SK-N-SH treated with all-trans-retinoic acid at 6 μM for 48 hours (cell line): ENCODE results near the gene CPSF6.

ENCODE experiments used
- ATAC-seq: fragments of 200-7000 bp; cut with Tn5 transposase; 3 replicates; pipeline ENCODE4 v1.9.1; 2020; ENCODE audit warnings: mild to moderate bottlenecking, moderate library complexity
- ARNTL ChIP-seq: fragments of 450-650 bp; formaldehyde crosslinking; IDR thresholded peaks from 2 replicates; pipeline ENCODE4 v1.5.0; 2020; ENCODE audit warnings: low read depth, mild to moderate bottlenecking, moderate library complexity, borderline replicate concordance
- BACH2 ChIP-seq: fragments of 250-450 bp; sonication (Bioruptor Pico); IDR thresholded peaks from 2 replicates; pipeline ENCODE4 v1.9.0; 2021; ENCODE audit warnings: mild to moderate bottlenecking, borderline replicate concordance
- CREB5 ChIP-seq: fragments of 250-450 bp; sonication (Bioruptor Pico); IDR thresholded peaks from 2 replicates; pipeline ENCODE4 v1.5.1; 2020; ENCODE audit warnings: low read depth, mild to moderate bottlenecking, moderate library complexity
- CSDC2 ChIP-seq: fragments of 250-450 bp; sonication (Bioruptor Pico); IDR thresholded peaks from 2 replicates; pipeline ENCODE4 v1.5.0; 2020; ENCODE audit warnings: mild to moderate bottlenecking, moderate library complexity
- CSRNP3 ChIP-seq: fragments of 250-450 bp; sonication (Bioruptor Pico); IDR thresholded peaks from 2 replicates; pipeline ENCODE4 v1.5.1; 2021; ENCODE audit warnings: mild to moderate bottlenecking, moderate library complexity
- ESRRG ChIP-seq: fragments of 250-450 bp; sonication (Bioruptor Pico); IDR thresholded peaks from 2 replicates; pipeline ENCODE4 v1.6.1; 2021; ENCODE audit warnings: mild to moderate bottlenecking
- GLIS3 ChIP-seq: fragments of 250-450 bp; sonication (Bioruptor Pico); IDR thresholded peaks from 2 replicates; pipeline ENCODE4 v1.5.0; 2020; ENCODE audit warnings: mild to moderate bottlenecking, moderate library complexity
- ISL1 ChIP-seq: fragments of 250-450 bp; sonication (Bioruptor Pico); IDR thresholded peaks from 2 replicates; pipeline ENCODE4 v2.1.2; 2022; ENCODE audit warnings: mild to moderate bottlenecking, moderate library complexity
- OSR1 ChIP-seq: fragments of 250-450 bp; sonication (Bioruptor Pico); IDR thresholded peaks from 2 replicates; pipeline ENCODE4 v1.8.0; 2022; ENCODE audit warnings: moderate library complexity, mild to moderate bottlenecking, inconsistent platforms
- PATZ1 ChIP-seq: fragments of 250-450 bp; sonication (Bioruptor Pico); IDR thresholded peaks from 2 replicates; pipeline ENCODE4 v1.8.0; 2020; ENCODE audit warnings: mild to moderate bottlenecking, moderate library complexity, borderline replicate concordance
- POU6F1 ChIP-seq: fragments of 250-450 bp; sonication (Bioruptor Pico); IDR thresholded peaks from 2 replicates; pipeline ENCODE4 v1.8.0; 2021; ENCODE audit warnings: low read depth, mild to moderate bottlenecking, moderate library complexity, borderline replicate concordance
- PPARA ChIP-seq: fragments of 250-450 bp; sonication (Bioruptor Pico); IDR thresholded peaks from 2 replicates; pipeline ENCODE4 v1.5.0; 2020; ENCODE audit warnings: mild to moderate bottlenecking, borderline replicate concordance
- RARB ChIP-seq: fragments of 250-450 bp; sonication (Bioruptor Pico); IDR thresholded peaks from 2 replicates; pipeline ENCODE4 v1.8.0; 2021; ENCODE audit warnings: mild to moderate bottlenecking, moderate library complexity
- SNAI2 ChIP-seq: fragments of 250-450 bp; sonication (Bioruptor Pico); IDR thresholded peaks from 2 replicates; pipeline ENCODE4 v1.5.0; 2020; ENCODE audit warnings: mild to moderate bottlenecking, moderate library complexity
- TCF4 ChIP-seq: fragments of 250-450 bp; sonication (Bioruptor Pico); IDR thresholded peaks from 2 replicates; pipeline ENCODE4 v1.8.0; 2021; ENCODE audit warnings: mild to moderate bottlenecking, moderate library complexity, borderline replicate concordance
- TOX ChIP-seq: fragments of 250-450 bp; sonication (Bioruptor Pico); IDR thresholded peaks from 2 replicates; pipeline ENCODE4 v1.8.0; 2021; ENCODE audit warnings: mild to moderate bottlenecking, moderate library complexity, borderline replicate concordance
- TSHZ2 ChIP-seq: fragments of 250-450 bp; sonication (Bioruptor Pico); IDR thresholded peaks from 2 replicates; pipeline ENCODE4 v1.5.0; 2020; ENCODE audit warnings: mild to moderate bottlenecking, moderate library complexity
- ZC3H10 ChIP-seq: fragments of 250-450 bp; sonication (Bioruptor Pico); IDR thresholded peaks from 2 replicates; pipeline ENCODE4 v1.5.1; 2021; ENCODE audit warnings: mild to moderate bottlenecking, moderate library complexity
- ZFP3 ChIP-seq: fragments of 250-450 bp; sonication (Bioruptor Pico); IDR thresholded peaks from 2 replicates; pipeline ENCODE4 v1.5.0; 2020; ENCODE audit warnings: mild to moderate bottlenecking, moderate library complexity
- ZFP30 ChIP-seq: fragments of 450-650 bp; formaldehyde crosslinking; IDR thresholded peaks from 2 replicates; pipeline ENCODE4 v1.5.0; 2022; ENCODE audit warnings: mild to moderate bottlenecking, moderate library complexity
- ZNF565 ChIP-seq: fragments of 450-650 bp; formaldehyde crosslinking; conservative IDR thresholded peaks from 2 replicates; pipeline ENCODE4 v1.5.0; 2020; ENCODE audit warnings: low read depth, mild to moderate bottlenecking, moderate library complexity
- ZNF70 ChIP-seq: fragments of 450-650 bp; formaldehyde crosslinking; IDR thresholded peaks from 2 replicates; pipeline ENCODE4 v1.5.0; 2020; ENCODE audit warnings: mild to moderate bottlenecking, moderate library complexity
- ZNF8 ChIP-seq: fragments of 450-650 bp; formaldehyde crosslinking; IDR thresholded peaks from 2 replicates; pipeline ENCODE4 v1.5.0; 2020; ENCODE audit warnings: mild to moderate bottlenecking, moderate library complexity

The CPSF6 gene

GRCh38 chr12:69272511-69272910, 33.1 kb downstream of the CPSF6 start:
- no peak for ATAC-seq

GRCh38 chr12:69274861-69275260, 35.5 kb downstream of the CPSF6 start:
- peak; percentile 13; the same call in 2 of the 3 replicates for ATAC-seq
- TF ChIP-seq BACH2 (CRISPR knock-in tag) (no peak), ZNF8 (no peak), GLIS3 (CRISPR knock-in tag) (no peak), TOX (CRISPR knock-in tag) (no peak), ARNTL (CRISPR knock-in tag) (no peak), ESRRG (CRISPR knock-in tag) (no peak), ZNF565 (no peak), ZFP3 (CRISPR knock-in tag) (no peak), CSDC2 (CRISPR knock-in tag) (no peak), SNAI2 (no peak), OSR1 (no peak), TSHZ2 (CRISPR knock-in tag) (no peak), ZFP30 (CRISPR knock-in tag) (no peak)

More at GRCh38 chr12:69272511-69272910, 33.1 kb downstream of the CPSF6 start:
- no peak for TF ChIP-seq CREB5 (CRISPR knock-in tag)
- no peak for TF ChIP-seq PPARA
- TF ChIP-seq CSDC2 (CRISPR knock-in tag), result no peak
- TF ChIP-seq POU6F1 (CRISPR knock-in tag), result no peak
- TF ChIP-seq SNAI2, result no peak
- TF ChIP-seq TSHZ2 (CRISPR knock-in tag), result no peak
- TF ChIP-seq ISL1 (CRISPR knock-in tag), result no peak
- TF ChIP-seq RARB (CRISPR knock-in tag), result no peak
- no peak for TF ChIP-seq GLIS3 (CRISPR knock-in tag)
- TF ChIP-seq ARNTL (CRISPR knock-in tag), result no peak
- TF ChIP-seq ZNF70 (CRISPR knock-in tag), result no peak
- no peak for TF ChIP-seq CSRNP3 (CRISPR knock-in tag)
- no peak for TF ChIP-seq ZC3H10 (CRISPR knock-in tag)
- TF ChIP-seq TOX (CRISPR knock-in tag), result no peak
- TF ChIP-seq ZNF565, result no peak
- TF ChIP-seq ZNF8, result no peak
- no peak for TF ChIP-seq ESRRG (CRISPR knock-in tag)

GRCh38 chr12:69275471-69275891, 36.1 kb downstream of the CPSF6 start:
- TF ChIP-seq TOX (CRISPR knock-in tag) (no peak), ESRRG (CRISPR knock-in tag) (no peak), ZFP3 (CRISPR knock-in tag) (no peak), CREB5 (CRISPR knock-in tag) (no peak), CSDC2 (CRISPR knock-in tag) (no peak), ZNF565 (no peak), PATZ1 (CRISPR knock-in tag) (no peak), OSR1 (no peak), ARNTL (CRISPR knock-in tag) (no peak), PPARA (no peak), GLIS3 (CRISPR knock-in tag) (no peak), ZFP30 (CRISPR knock-in tag) (no peak), ZNF8 (no peak), TCF4 (no peak)

More at GRCh38 chr12:69275471-69275891, 36.1 kb downstream of the CPSF6 start:
- no peak for ATAC-seq
